Measurements from ENCODE around the gene MIX23. TPM values are rescaled to one million over a fixed set of nuclear protein-coding genes. Genes with fewer than 3 reads are reported as not detected.

Gene MIX23
- polyA plus RNA-seq, 1 of the 3 experiments (the other 2 are of a cell fraction), result 11.2 TPM

- TF ChIP-seq PBX3 (IDR thresholded peaks at IDR 0.05), result no peak
- TF ChIP-seq IRF3 (IDR thresholded peaks at IDR 0.05; ENCODE audit: low read depth, low read length), result no peak
- no peak for TF ChIP-seq FOSL2 (IDR thresholded peaks at IDR 0.05; ENCODE audit: borderline replicate concordance, low read depth)
- TF ChIP-seq CHD2 (IDR thresholded peaks at IDR 0.05; ENCODE audit: low read length, partially characterized antibody), result no peak
- TF ChIP-seq TCF12 (IDR thresholded peaks at IDR 0.05), result no peak
- no peak for TF ChIP-seq REST (IDR thresholded peaks at IDR 0.05; ENCODE audit: low read depth, low read length)
- no peak for TF ChIP-seq ZBTB33 (IDR thresholded peaks at IDR 0.05; ENCODE audit: borderline replicate concordance, low read depth)
- no peak for TF ChIP-seq MAX (IDR thresholded peaks at IDR 0.05; ENCODE audit: low read depth)
- no peak for TF ChIP-seq SIN3A (IDR thresholded peaks at IDR 0.05; ENCODE audit: borderline replicate concordance, low read depth, low read length)
- TF ChIP-seq SMC3 (IDR thresholded peaks at IDR 0.05; ENCODE audit: low read depth, low read length), result no peak
- TF ChIP-seq EP300 (IDR thresholded peaks at IDR 0.05; ENCODE audit: borderline replicate concordance in 1 of 2, low read depth in 1 of 2, low read length in 1 of 2), result no peak
- TF ChIP-seq JUND (IDR thresholded peaks at IDR 0.05), result no peak
- TF ChIP-seq EZH2phosphoT487 (IDR thresholded peaks at IDR 0.05; ENCODE audit: borderline replicate concordance, low read depth), result no peak
- TF ChIP-seq RXRA (IDR thresholded peaks at IDR 0.05; ENCODE audit: borderline replicate concordance, low read depth), result no peak
- no peak for TF ChIP-seq TEAD4 (IDR thresholded peaks at IDR 0.05; ENCODE audit: borderline replicate concordance, insufficient read depth)
- no peak for TF ChIP-seq USF2 (IDR thresholded peaks at IDR 0.05; ENCODE audit: borderline replicate concordance, low read depth, low read length)
- no peak for TF ChIP-seq TAF1 (IDR thresholded peaks at IDR 0.05; ENCODE audit: borderline replicate concordance, low read depth, low read length)
- TF ChIP-seq MEF2A (IDR thresholded peaks at IDR 0.05; ENCODE audit: borderline replicate concordance, low read depth), result no peak
- TF ChIP-seq POLR2AphosphoS5 (IDR thresholded peaks at IDR 0.05; ENCODE audit: low read depth, low read length), result no peak
- peaks cover 8% of the 10 kb centered on the region for H3K79me2 ChIP-seq (ENCODE audit: insufficient read depth)
- WGBS (ENCODE audit: low lambda C conversion rate), result 86% methylated on average over 3 of the region's 3 CpGs
Observed at GRCh38 chr3:122387709-122388108, 4.7 kb upstream of the MIX23 start.

More at GRCh38 chr3:122387709-122388108, 4.7 kb upstream of the MIX23 start:
- Histone ChIP-seq H3K27ac (ENCODE audit: low read depth in 2 of 2, low read length in 1 of 2) (no peak overlapping the region), H3K9me3 (no peaks in the 10 kb centered on the region), H4K20me1 (ENCODE audit: insufficient read depth) (no peaks in the 10 kb centered on the region), H2AFZ (ENCODE audit: low read depth) (no peak overlapping the region), H3K4me3 (ENCODE audit: low read depth in 2 of 2, low read length in 1 of 2) (no peak overlapping the region), H3K27me3 (ENCODE audit: insufficient read depth) (no peaks in the 10 kb centered on the region), H3F3A (replicated peaks; ENCODE audit: insufficient read depth) (peaks cover 6% of the 10 kb centered on the region), H3K4me1 (ENCODE audit: control insufficient read depth in 1 of 2, insufficient read depth in 2 of 2, low read depth in 1 of 2, low read length in 1 of 2) (peaks cover 2 to 5% of the 10 kb centered on the region in 2 experiments; a peak in 3 of 4 replicates), H3K9ac (no peak overlapping the region), H3K4me2 (no peak overlapping the region), H3K9me2 (no peaks in the 10 kb centered on the region), H3K36me3 (replicated peaks in 1 of 2; ENCODE audit: control insufficient read depth in 1 of 2, insufficient read depth in 2 of 2, low read length in 1 of 2) (peaks cover 0 to 2% of the 10 kb centered on the region in 2 experiments)
- no peak for DNase-seq
- ChIA-PET CTCF (no interaction called here), POLR2A (no interaction called here)

Measured in SK-N-SH (cell line).